Measurements from ENCODE around the gene BEST2. TPM values are rescaled to one million over a fixed set of nuclear protein-coding genes. Genes with fewer than 3 reads are reported as not detected.

BEST2 gene
- total RNA-seq, 4 donors from 2014 or later, result not detected

- no peak for TF ChIP-seq CTCF (IDR thresholded peaks at IDR 0.05; ENCODE audit: low read depth)
These were observed 14.4 kb upstream of the BEST2 start, which contains the start of gene GET3 for GRCh38 chr19:12736995-12737834. GET3 (plus strand) TSS chr19:12737497; CDS start chr19:12737506, 9 bp downstream.

- no peak for TF ChIP-seq CTCF (IDR thresholded peaks at IDR 0.05; ENCODE audit: low read depth)
These were observed 13.7 kb upstream of the BEST2 start for GRCh38 chr19:12737835-12738351.

DNA sequence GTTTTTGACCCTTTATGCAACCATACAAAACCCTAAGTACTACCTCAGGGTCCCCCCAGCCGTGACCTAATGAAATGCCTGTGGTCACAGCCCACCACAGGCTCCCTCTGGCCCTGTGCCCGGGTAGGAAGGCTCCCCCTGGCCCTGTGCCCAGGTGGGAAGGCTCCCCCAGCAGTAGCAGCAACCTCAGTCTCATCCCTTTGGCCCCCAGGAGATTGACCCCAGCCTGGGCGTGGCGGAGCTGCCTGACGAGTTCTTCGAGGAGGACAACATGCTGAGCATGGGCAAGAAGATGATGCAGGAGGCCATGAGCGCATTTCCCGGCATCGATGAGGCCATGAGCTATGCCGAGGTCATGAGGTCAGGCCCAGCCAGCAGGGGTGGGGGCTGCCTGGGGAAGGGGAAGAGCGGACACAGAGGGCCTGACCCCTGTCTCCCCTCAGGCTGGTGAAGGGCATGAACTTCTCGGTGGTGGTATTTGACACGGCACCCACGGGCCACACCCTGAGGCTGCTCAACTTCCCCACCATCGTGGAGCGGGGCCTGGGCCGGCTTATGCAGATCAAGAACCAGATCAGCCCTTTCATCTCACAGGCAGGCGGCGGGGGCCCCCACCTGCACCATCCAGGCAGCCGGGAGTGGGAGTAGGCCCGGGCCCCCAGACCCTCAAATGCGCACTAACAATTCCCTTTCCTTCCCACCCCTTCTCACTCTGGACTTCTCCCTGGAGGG is 6.3 kb upstream of the BEST2 start:
- TF ChIP-seq CTCF (IDR thresholded peaks at IDR 0.05; ENCODE audit: low read depth), result no peak

DNA sequence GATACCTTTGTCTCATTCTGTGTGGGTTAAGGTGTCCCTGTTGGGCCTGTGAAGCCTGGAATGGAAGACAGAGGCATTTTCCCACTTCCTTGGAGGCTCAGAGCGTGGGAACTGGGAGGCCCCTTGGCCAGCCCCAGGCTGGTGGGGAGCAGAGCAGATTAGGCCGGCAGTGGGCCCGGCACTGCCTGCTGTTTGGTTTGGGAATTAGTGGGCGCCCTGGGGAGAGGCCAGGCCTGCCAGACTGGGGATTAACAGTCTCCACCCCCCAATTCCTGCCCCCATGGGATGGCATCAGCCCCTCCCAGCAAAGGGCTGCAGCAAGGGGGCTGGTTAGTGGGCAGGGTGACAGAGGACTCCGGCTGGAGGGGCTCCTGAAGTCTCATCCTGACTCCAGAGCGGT is 3.1 kb upstream of the BEST2 start:
- TF ChIP-seq CTCF (IDR thresholded peaks at IDR 0.05; ENCODE audit: low read depth), result no peak

- no peak for TF ChIP-seq CTCF (IDR thresholded peaks at IDR 0.05; ENCODE audit: low read depth)
These were observed 1.6 kb upstream of the BEST2 start for GRCh38 chr19:12749938-12750521.

- no peak for TF ChIP-seq CTCF (IDR thresholded peaks at IDR 0.05; ENCODE audit: low read depth)
These were observed 740 bp upstream of the BEST2 start for GRCh38 chr19:12750851-12751250.
